CD14-positive monocyte (primary cell): ENCODE measurements around the gene OTX1. TPM values are rescaled to one million over a fixed set of nuclear protein-coding genes. Genes with fewer than 3 reads are reported as not detected.

ENCODE experiments used
- DNase-seq, 3 donors: peaks; one replicate each; pipeline ENCODE4 v3.0.0-alpha.2; 2011 to 2022
- H2AFZ ChIP-seq: 2 replicates; pipeline ENCODE4 v1.6.0; 2012; ENCODE audit warnings: mild to moderate bottlenecking, low read depth, low read length, inconsistent platforms; ENCODE audit not compliant: insufficient read depth, poor library complexity, severe bottlenecking
- H3K27ac ChIP-seq, 2 donors: 1 replicate in 1 of 2; 2 replicates in 1 of 2; pipeline ENCODE4 v1.5.1; 2012 to 2013; ENCODE audit warnings: low read length in 2 of 2, control low read depth in 1 of 2, inconsistent platforms in 1 of 2, low read depth in 1 of 2, mild to moderate bottlenecking in 1 of 2
- H3K27me3 ChIP-seq, 2 donors: one replicate each; pipeline versions ENCODE4 v1.6.0 to v1.6.1; 2011 to 2013; ENCODE audit warnings: low read length in 2 of 2; ENCODE audit not compliant: control insufficient read depth in 2 of 2, insufficient read depth in 2 of 2
- H3K36me3 ChIP-seq, 2 donors: replicated peaks in 1 of 2; 1 replicate in 1 of 2; 2 replicates in 1 of 2; pipeline versions ENCODE4 v1.5.1 to v1.6.1; 2012 to 2013; ENCODE audit warnings: low read length in 2 of 2, control low read depth in 1 of 2, inconsistent platforms in 1 of 2, mild to moderate bottlenecking in 1 of 2; ENCODE audit not compliant: insufficient read depth in 2 of 2, control insufficient read depth in 1 of 2
- H3K4me1 ChIP-seq, 2 donors: 1 replicate in 1 of 2; 2 replicates in 1 of 2; pipeline versions ENCODE4 v1.5.1 to v1.6.1; 2012 to 2013; ENCODE audit warnings: low read length in 2 of 2, control low read depth in 1 of 2, inconsistent platforms in 1 of 2, mild to moderate bottlenecking in 1 of 2, moderate library complexity in 1 of 2; ENCODE audit not compliant: insufficient read depth in 2 of 2, control insufficient read depth in 1 of 2
- H3K4me2 ChIP-seq: replicated peaks from 2 replicates; pipeline ENCODE3; 2012; ENCODE audit warnings: low read length, moderate library complexity, mild to moderate bottlenecking; ENCODE audit not compliant: poor library complexity, severe bottlenecking; ENCODE audit errors: extremely low read depth
- H3K4me3 ChIP-seq, 3 experiments: fragments of 200-600 bp in 1 of 3; sonication (generic) in 1 of 3; replicated peaks in 1 of 3; 1 replicate in 2 of 3; 2 replicates in 1 of 3; pipeline ENCODE4 v1.5.1; 2011 to 2013; ENCODE audit warnings: low read length in 3 of 3, mild to moderate bottlenecking in 3 of 3, control low read depth in 2 of 3, low read depth in 2 of 3, inconsistent platforms in 1 of 3, moderate library complexity in 1 of 3
- H3K79me2 ChIP-seq: 2 replicates; pipeline ENCODE4 v1.6.0; 2012; ENCODE audit warnings: mild to moderate bottlenecking, control low read depth, inconsistent platforms, low read length, moderate library complexity; ENCODE audit not compliant: insufficient read depth
- H3K9ac ChIP-seq: 2 replicates; pipeline ENCODE4 v1.6.0; 2017; ENCODE audit warnings: low read length, mild to moderate bottlenecking; ENCODE audit not compliant: insufficient read depth, poor library complexity, severe bottlenecking
- H3K9me3 ChIP-seq, 2 donors: replicated peaks in 1 of 2; 1 replicate in 1 of 2; 2 replicates in 1 of 2; pipeline versions ENCODE4 v1.5.1 to v1.6.1; 2012 to 2013; ENCODE audit warnings: low read length in 2 of 2, control low read depth in 1 of 2; ENCODE audit not compliant: control insufficient read depth in 1 of 2, insufficient read depth in 1 of 2
- H4K20me1 ChIP-seq: 2 replicates; pipeline ENCODE4 v1.6.0; 2012; ENCODE audit warnings: mild to moderate bottlenecking, low read length, control low read depth, moderate library complexity; ENCODE audit not compliant: insufficient read depth
- H3K27ac Mint-ChIP-seq, 7 donors: one replicate each; pipeline ENCODE4 v1.8.0; 2020; ENCODE audit warnings: mild to moderate bottlenecking in 7 of 7, mixed read lengths in 7 of 7, moderate library complexity in 6 of 7, inconsistent platforms in 2 of 7
- H3K27me3 Mint-ChIP-seq, 3 donors: one replicate each; pipeline ENCODE4 v1.8.0; 2021 to 2022; ENCODE audit warnings: low read depth in 3 of 3, mild to moderate bottlenecking in 3 of 3, mixed read lengths in 3 of 3, moderate library complexity in 3 of 3, inconsistent platforms in 1 of 3
- H3K36me3 Mint-ChIP-seq, 2 donors: one replicate each; pipeline ENCODE4 v1.8.0; 2020; ENCODE audit warnings: mixed read lengths in 2 of 2, inconsistent platforms in 1 of 2, mild to moderate bottlenecking in 1 of 2
- H3K4me1 Mint-ChIP-seq: one replicate; pipeline ENCODE4 v1.8.0; 2020; ENCODE audit warnings: mild to moderate bottlenecking, mixed read lengths
- H3K4me3 Mint-ChIP-seq, 2 donors: one replicate each; pipeline ENCODE4 v1.8.0; 2020; ENCODE audit warnings: mild to moderate bottlenecking in 2 of 2, mixed read lengths in 2 of 2, moderate library complexity in 1 of 2
- H3K9me3 Mint-ChIP-seq, 7 donors: one replicate each; pipeline ENCODE4 v1.8.0; 2020 to 2022; ENCODE audit warnings: mixed read lengths in 7 of 7, mild to moderate bottlenecking in 6 of 7, moderate library complexity in 6 of 7, inconsistent platforms in 2 of 7
- WGBS: methylation state at CpG from one replicate; pipeline ENCODE4 v1.1.5; 2013; ENCODE audit warnings: missing lambda C conversion rate; ENCODE audit not compliant: insufficient coverage; 5-methylcytosine and 5-hydroxymethylcytosine counted together
- intact Hi-C, 2 donors: fragments of 100-400 bp; cut with micrococcal nuclease; formaldehyde crosslinking; loops; one replicate each; pipeline versions ENCODE4 v1.15.0 to v1.15.1; 2023
- polyA plus RNA-seq, 3 donors: library from polyadenylated mRNA; depleted of rRNA in 1 of 3; unstranded in 2 of 3; stranded (reverse) in 1 of 3; fragments of 300-500 nt in 2 of 3; fragments of >200 nt in 1 of 3; fragmentation: Illumina TruSeq in 2 of 3; gene quantifications; 1 replicate in 2 of 3; 2 replicates in 1 of 3; pipeline ENCODE4 v1.2.3, GENCODE V29; 2012 to 2021
- TF ChIP-seq, protein P1 (sequence below): fragments of 200-600 bp; IDR thresholded peaks from one replicate; pipeline ENCODE4 v1.8.0; 2022; ENCODE audit warnings: antibody characterized with exemption, mild to moderate bottlenecking

OTX1 gene
- polyA plus RNA-seq, 3 donors, result not detected

DNA sequence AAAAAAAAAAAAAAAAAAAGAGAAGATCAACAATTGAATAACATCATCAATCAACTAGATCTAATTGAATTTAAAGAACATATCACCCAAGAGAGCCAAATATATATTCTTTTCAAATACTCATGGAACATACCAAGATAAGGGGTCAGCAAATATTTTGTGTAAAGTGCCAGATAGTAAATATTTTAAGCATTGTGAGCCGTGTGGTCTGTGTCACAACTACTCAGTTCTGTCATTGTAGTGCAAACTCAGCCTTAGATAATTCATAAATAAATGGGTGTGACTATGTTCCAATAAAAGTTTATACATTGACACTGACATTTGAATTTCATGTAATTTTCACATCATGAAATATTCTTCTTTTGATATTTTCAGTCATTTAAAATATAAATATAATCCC lies 45.9 kb downstream of the OTX1 start:
- Histone ChIP-seq H3K9me3 (no peaks in the 10 kb centered on the region), H2AFZ (no peak overlapping the region), H3K9ac (no peak overlapping the region), H4K20me1 (no peaks in the 10 kb centered on the region), H3K4me1 (no peaks in the 10 kb centered on the region), H3K36me3 (no peaks in the 10 kb centered on the region), H3K27me3 (no peaks in the 10 kb centered on the region), H3K4me2 (no peak overlapping the region), H3K4me3 (no peak overlapping the region), H3K27ac (no peak overlapping the region), H3K79me2 (no peaks in the 10 kb centered on the region)
- Mint-ChIP-seq H3K9me3 (peaks cover 2 to 13% (median 7%) of the 10 kb centered on the region in 7 donors), H3K36me3 (no peaks in the 10 kb centered on the region), H3K4me3 (no peak overlapping the region), H3K4me1 (no peaks in the 10 kb centered on the region), H3K27me3 (peaks cover 2 to 4% (median 3%) of the 10 kb centered on the region in 3 donors), H3K27ac (no peak overlapping the region)
- no CpG with 5 or more reads among the region's 1 CpG for WGBS
- no peak for DNase-seq
- TF ChIP-seq, protein P1, sequence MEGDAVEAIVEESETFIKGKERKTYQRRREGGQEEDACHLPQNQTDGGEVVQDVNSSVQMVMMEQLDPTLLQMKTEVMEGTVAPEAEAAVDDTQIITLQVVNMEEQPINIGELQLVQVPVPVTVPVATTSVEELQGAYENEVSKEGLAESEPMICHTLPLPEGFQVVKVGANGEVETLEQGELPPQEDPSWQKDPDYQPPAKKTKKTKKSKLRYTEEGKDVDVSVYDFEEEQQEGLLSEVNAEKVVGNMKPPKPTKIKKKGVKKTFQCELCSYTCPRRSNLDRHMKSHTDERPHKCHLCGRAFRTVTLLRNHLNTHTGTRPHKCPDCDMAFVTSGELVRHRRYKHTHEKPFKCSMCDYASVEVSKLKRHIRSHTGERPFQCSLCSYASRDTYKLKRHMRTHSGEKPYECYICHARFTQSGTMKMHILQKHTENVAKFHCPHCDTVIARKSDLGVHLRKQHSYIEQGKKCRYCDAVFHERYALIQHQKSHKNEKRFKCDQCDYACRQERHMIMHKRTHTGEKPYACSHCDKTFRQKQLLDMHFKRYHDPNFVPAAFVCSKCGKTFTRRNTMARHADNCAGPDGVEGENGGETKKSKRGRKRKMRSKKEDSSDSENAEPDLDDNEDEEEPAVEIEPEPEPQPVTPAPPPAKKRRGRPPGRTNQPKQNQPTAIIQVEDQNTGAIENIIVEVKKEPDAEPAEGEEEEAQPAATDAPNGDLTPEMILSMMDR, result no peak
- intact Hi-C loops, result no loop called here

DNA sequence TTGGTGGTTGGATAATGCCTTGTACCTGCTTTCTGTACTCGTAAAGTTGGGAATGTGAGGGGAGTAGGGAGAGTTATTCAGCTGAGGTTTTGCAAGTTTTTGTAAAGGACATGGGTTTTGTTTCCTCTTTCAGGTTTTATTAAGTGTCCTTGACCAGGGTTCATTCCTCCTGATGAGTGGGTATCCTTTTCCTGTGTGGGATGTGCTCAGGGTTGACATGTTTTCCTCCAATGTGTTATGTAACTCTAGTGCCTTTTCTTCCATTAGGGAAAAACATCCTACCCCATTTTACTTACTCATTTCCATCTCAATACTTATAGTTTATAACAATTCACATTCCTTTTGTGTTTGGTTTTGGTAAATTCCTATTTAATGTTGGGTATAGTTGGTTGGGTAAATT lies 48.4 kb downstream of the OTX1 start:
- Mint-ChIP-seq H3K27me3 (peaks cover 1 to 4% (median 3%) of the 10 kb centered on the region in 3 donors), H3K4me1 (no peaks in the 10 kb centered on the region), H3K36me3 (no peaks in the 10 kb centered on the region), H3K9me3 (peaks cover under 1 to 19% (median 8%) of the 10 kb centered on the region in 7 donors), H3K27ac (no peak overlapping the region), H3K4me3 (no peak overlapping the region)
- Histone ChIP-seq H3K9me3 (no peaks in the 10 kb centered on the region), H3K27me3 (no peaks in the 10 kb centered on the region), H3K9ac (no peak overlapping the region), H3K4me3 (no peak overlapping the region), H3K79me2 (no peaks in the 10 kb centered on the region), H2AFZ (no peak overlapping the region), H3K27ac (no peak overlapping the region), H3K36me3 (no peaks in the 10 kb centered on the region), H3K4me2 (no peak overlapping the region), H4K20me1 (no peaks in the 10 kb centered on the region), H3K4me1 (no peaks in the 10 kb centered on the region)
- no peak for DNase-seq
- intact Hi-C loops, result no loop called here
- WGBS, result 88% methylated on average over 1 of the region's 1 CpG
- TF ChIP-seq, protein P1, result no peak
